ENCODE results near the gene PTGS1. TPM values are rescaled to one million over a fixed set of nuclear protein-coding genes. Genes with fewer than 3 reads are reported as not detected.

PTGS1 gene
- polyA plus RNA-seq, 1 experiment: 102 TPM

DNA sequence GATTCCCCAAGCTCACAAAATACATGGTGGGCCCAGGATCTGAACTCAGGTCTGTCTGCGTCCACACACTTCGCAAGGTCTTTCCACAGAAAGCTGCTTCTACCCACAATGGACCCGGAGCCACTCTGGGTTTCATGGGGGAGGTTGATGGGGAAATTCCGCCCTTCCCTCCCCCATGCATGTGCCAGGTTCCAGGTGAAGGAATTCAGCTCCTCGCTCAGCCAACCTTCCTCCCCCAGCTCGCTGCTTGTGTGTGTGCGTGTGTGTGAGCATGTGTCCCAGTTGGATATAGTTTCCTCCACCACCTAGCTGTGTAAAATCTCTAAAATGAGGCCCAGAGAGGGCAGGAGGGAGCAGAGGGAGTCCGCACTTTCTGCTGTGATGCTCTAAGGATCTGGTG lies 1.0 kb downstream of the PTGS1 start:
- TF ChIP-seq, protein P1, sequence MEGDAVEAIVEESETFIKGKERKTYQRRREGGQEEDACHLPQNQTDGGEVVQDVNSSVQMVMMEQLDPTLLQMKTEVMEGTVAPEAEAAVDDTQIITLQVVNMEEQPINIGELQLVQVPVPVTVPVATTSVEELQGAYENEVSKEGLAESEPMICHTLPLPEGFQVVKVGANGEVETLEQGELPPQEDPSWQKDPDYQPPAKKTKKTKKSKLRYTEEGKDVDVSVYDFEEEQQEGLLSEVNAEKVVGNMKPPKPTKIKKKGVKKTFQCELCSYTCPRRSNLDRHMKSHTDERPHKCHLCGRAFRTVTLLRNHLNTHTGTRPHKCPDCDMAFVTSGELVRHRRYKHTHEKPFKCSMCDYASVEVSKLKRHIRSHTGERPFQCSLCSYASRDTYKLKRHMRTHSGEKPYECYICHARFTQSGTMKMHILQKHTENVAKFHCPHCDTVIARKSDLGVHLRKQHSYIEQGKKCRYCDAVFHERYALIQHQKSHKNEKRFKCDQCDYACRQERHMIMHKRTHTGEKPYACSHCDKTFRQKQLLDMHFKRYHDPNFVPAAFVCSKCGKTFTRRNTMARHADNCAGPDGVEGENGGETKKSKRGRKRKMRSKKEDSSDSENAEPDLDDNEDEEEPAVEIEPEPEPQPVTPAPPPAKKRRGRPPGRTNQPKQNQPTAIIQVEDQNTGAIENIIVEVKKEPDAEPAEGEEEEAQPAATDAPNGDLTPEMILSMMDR (IDR thresholded peaks at IDR 0.05; ENCODE audit: insufficient read depth, low read depth, low read length): no peak
- no peak for DNase-seq (ENCODE audit: low read depth)
- Histone ChIP-seq H3K4me3 (ENCODE audit: low read depth, low read length) (peak overlapping the region; percentile 53), H3K36me3 (ENCODE audit: control insufficient read depth, insufficient read depth, low read length) (no peaks in the 10 kb centered on the region), H3K27me3 (ENCODE audit: control insufficient read depth, insufficient read depth, low read length) (no peaks in the 10 kb centered on the region)
- ChIA-PET POLR2A (no interaction called here), CTCF (interaction anchor here (2.0 kb wide), 1 partner anchor 247 kb away, joined by 5 read pairs; no protein-coding TSS in a partner anchor)

DNA sequence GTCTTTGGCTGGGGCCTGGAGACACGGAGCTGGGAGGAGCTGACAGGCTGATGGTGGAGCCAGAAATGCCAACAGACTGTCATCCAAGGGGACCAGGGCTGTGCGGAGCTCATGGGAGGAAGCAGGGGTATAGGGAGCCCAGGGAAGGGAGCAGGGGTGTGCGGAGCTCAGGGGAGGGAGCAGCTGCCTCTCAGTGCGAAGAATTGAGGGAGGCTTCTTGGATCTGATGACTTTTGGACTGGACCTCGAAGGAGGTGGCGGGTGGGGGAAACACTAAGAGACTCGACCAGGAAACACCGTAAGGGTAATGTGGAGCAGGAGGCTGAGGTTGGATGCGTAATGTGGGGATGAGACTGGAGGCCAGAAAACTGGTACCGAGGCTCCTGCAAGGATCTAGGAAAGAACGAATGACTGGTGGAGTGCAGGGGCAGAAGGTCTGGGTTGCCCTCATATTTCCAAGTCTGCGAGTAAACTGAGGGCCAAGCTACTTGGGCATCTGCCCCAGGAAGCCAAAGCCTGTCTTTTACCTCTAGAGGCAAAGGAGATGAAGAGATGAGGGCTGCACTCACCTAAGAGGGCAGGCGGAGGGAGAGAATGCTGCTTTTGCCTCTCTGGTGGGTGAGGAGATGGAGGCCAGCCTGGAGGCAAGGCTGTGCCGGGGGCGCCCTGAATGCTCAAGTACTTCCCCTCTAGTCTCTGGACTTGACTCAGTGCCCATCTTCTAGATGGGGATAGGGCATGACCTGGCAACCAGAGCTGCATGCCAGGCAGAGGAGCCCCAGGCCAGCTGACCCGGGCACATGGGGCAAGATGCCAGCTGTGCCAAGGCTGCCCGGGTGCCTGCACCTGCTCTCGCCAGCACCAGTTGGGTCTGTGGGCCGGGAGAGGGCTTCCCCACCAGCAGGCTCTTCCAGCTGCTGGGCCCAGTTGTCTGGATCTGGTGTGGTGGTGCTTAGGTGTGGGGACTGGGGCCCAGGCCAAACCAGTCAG lies 2.3 kb downstream of the PTGS1 start:
- CTCF ChIA-PET: interaction anchor here (2.0 kb wide), 1 partner anchor 249 kb away, joined by 5 read pairs; no protein-coding TSS in a partner anchor

DNA sequence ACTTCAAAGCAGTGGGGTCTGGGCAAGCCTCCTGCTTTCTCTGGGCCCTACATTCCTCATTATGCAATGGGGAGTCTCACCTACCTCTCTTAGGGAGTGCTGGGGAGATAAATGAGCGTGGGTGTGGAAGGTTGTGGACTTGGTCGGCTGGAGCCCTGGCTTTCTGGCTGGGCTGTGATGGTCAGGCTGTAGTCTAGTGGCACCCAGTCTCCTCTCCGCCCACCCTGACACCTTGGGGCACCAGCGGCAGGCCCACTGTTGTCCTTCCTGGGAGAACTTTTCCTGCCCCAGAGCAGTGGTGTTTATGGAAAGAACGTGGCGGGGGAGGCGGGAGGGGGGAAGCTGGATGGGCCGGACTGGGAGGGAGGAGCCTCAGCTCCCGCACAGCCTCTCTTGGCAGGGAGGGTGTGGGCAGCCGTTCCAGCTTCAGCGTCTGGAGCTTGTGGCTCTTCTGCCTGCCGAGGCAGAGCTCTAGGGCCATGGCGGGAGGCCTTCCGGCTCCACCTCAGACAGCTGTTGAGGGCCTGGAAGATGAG lies 4.1 kb downstream of the PTGS1 start:
- Histone ChIP-seq H3K36me3 (ENCODE audit: control insufficient read depth, insufficient read depth, low read length) (peaks cover 6% of the 10 kb centered on the region), H3K27me3 (ENCODE audit: control insufficient read depth, insufficient read depth, low read length) (no peaks in the 10 kb centered on the region), H3K4me3 (ENCODE audit: low read depth, low read length) (no peak overlapping the region)
- peak; percentile 44 for DNase-seq (ENCODE audit: low read depth)
- TF ChIP-seq, protein P1 (IDR thresholded peaks at IDR 0.05; ENCODE audit: insufficient read depth, low read depth, low read length): no peak
- CTCF ChIA-PET: interaction anchor here (0.9 to 1.6 kb wide), 5 partner anchors 20 to 718 kb away, joined by 3 to 6 read pairs (median 3); no protein-coding TSS in a partner anchor
- POLR2A ChIA-PET: interaction anchor here (0.5 to 0.8 kb wide), 2 partner anchors 20 to 198 kb away, joined by 3 to 4 read pairs; no protein-coding TSS in a partner anchor

More for the DNA sequence above, 2.3 kb downstream of the PTGS1 start:
- H3K36me3 ChIP-seq (ENCODE audit: control insufficient read depth, insufficient read depth, low read length): peaks cover under 1% of the 10 kb centered on the region; the same call in 1 of the 2 replicates
- no peaks in the 10 kb centered on the region for H3K27me3 ChIP-seq (ENCODE audit: control insufficient read depth, insufficient read depth, low read length)
- POLR2A ChIA-PET: interaction anchor here (0.6 kb wide), 1 partner anchor 816 kb away, joined by 5 read pairs; no protein-coding TSS in a partner anchor
- TF ChIP-seq, protein P1 (IDR thresholded peaks at IDR 0.05; ENCODE audit: insufficient read depth, low read depth, low read length): no peak
- no peak for DNase-seq (ENCODE audit: low read depth)
- no peak overlapping the region for H3K4me3 ChIP-seq (ENCODE audit: low read depth, low read length)

DNA sequence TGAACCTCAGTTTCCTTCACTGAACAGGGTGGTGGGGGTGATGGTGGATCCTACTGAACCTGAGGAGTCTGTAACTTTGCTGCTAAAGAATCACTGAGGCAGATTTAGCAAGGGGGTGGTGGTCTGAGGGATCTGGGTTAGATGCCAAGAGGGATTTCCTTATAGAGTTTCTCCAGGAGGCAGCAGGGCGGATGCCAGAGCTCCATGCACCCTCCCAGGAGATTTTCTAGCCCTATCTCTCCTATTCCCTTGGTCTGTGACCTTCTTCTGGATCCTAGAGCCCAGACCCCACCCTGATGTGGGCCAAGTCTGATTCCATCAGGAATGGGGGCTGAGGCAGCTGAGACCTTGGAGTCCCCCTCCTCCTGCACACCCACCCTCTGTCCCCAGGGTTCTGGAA lies 6.0 kb downstream of the PTGS1 start:
- POLR2A ChIA-PET: interaction anchor here (0.6 kb wide), 1 partner anchor 17 kb away, joined by 3 read pairs; no protein-coding TSS in a partner anchor
- CTCF ChIA-PET: no interaction called here
- H3K4me3 ChIP-seq (ENCODE audit: low read depth, low read length): no peak overlapping the region
- H3K36me3 ChIP-seq (ENCODE audit: control insufficient read depth, insufficient read depth, low read length): peaks cover 9% of the 10 kb centered on the region
- no peaks in the 10 kb centered on the region for H3K27me3 ChIP-seq (ENCODE audit: control insufficient read depth, insufficient read depth, low read length)
- no peak for DNase-seq (ENCODE audit: low read depth)
- TF ChIP-seq, protein P1 (IDR thresholded peaks at IDR 0.05; ENCODE audit: insufficient read depth, low read depth, low read length): no peak
